HG03565 (cell line): ENCODE results near the gene SCAANT1.

Source experiments
- ATAC-seq: cut with Tn5 transposase; IDR thresholded peaks from one replicate; pipeline ENCODE4 v1.9.1; 2021; ENCODE audit warnings: mild to moderate bottlenecking, moderate library complexity; ENCODE audit not compliant: unreplicated experiment

The SCAANT1 gene

GRCh38 chr3:63864008-63864964 lies 47.9 kb downstream of the SCAANT1 start:
- ATAC-seq, result peak; percentile 28

- peak; percentile 49 for ATAC-seq
Observed at GRCh38 chr3:63863150-63864007, 48.8 kb downstream of the SCAANT1 start, which contains the start of the genes ATXN7 and THOC7. Gene ATXN7, plus strand, starts transcription at chr3:63863867. Its CDS starts 48,732 bp downstream, at chr3:63912599. Gene THOC7, minus strand, starts transcription at chr3:63863805. Its CDS starts 15 bp downstream, at chr3:63863790.

GRCh38 chr3:63862804-63863149 lies 49.4 kb downstream of the SCAANT1 start:
- no peak for ATAC-seq
